NB4 (cell line): ENCODE data around the gene IRAK3.

Source experiments
- CTCF ChIP-seq: IDR thresholded peaks from one replicate; pipeline ENCODE4 v1.5.1; 2012; ENCODE audit warnings: low read depth, low read length
- POLR2A ChIP-seq: IDR thresholded peaks from 2 replicates; pipeline ENCODE4 v1.6.1; 2011; ENCODE audit warnings: mild to moderate bottlenecking; ENCODE audit not compliant: insufficient read length; ENCODE audit errors: extremely low read depth

DNA sequence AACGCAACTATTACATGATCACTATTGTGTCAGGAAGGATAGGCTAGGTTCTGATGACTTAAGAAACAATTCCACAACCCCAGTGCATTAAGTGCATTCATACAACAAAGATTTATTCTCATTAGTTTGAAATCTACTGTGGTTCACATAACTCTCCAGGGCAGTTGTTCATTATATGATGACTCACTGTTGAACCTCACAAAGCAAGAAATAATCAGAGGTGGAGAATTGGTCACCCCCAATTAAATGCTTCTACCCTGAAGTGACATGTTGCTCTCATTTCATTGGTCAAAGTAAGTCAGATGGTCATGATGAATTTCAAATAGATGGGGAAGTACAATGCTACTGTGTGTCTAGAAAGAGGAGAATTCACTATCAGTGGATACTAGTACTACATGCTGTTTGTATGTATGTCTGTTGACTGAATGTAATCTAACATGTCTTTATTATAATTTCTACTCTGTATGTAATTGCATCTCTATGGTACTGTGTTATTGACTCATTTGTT, 107.2 kb downstream of the IRAK3 start:
- no peak for TF ChIP-seq CTCF
- no peak for TF ChIP-seq POLR2A
